Measurements from ENCODE around the gene ENTPD3. TPM values are rescaled to one million over a fixed set of nuclear protein-coding genes. Genes with fewer than 3 reads are reported as not detected.

ENTPD3 gene
- total and polyA plus RNA-seq, 9 donors: 0.46 to 5.6 (median 1.3) TPM

GRCh38 chr3:40381904-40382616 lies 4.9 kb upstream of the ENTPD3 start:
- 47 to 48% (median 48%) methylated on average over 8 of the region's 8 CpGs for WGBS, 3 donors
- intact Hi-C loops (cut with DNase I): no loop called here
- H3K36me3 ChIP-seq: no peaks in the 10 kb centered on the region

GRCh38 chr3:40382617-40382979 lies 4.4 kb upstream of the ENTPD3 start:
- H3K9me3 ChIP-seq: no peaks in the 10 kb centered on the region
- no peak for TF ChIP-seq POLR2A (IDR thresholded peaks at IDR 0.05)
- no peak for TF ChIP-seq CTCF (IDR thresholded peaks at IDR 0.05)
- TF ChIP-seq EP300 (IDR thresholded peaks at IDR 0.05): no peak
- WGBS, 3 donors: 70 to 79% (median 75%) methylated on average over 2 of the region's 2 CpGs
- H3K4me1 ChIP-seq (ENCODE audit: insufficient read depth): peaks cover 2% of the 10 kb centered on the region
- intact Hi-C loops (cut with DNase I): no loop called here
- no peak overlapping the region for H3K4me3 ChIP-seq
- no peaks in the 10 kb centered on the region for H3K36me3 ChIP-seq
- no peak for DNase-seq
- H3K27ac ChIP-seq: no peak overlapping the region
- H3K27me3 ChIP-seq: no peaks in the 10 kb centered on the region

More at GRCh38 chr3:40381904-40382616, 4.9 kb upstream of the ENTPD3 start:
- Histone ChIP-seq H3K9me3 (no peaks in the 10 kb centered on the region), H3K4me1 (ENCODE audit: insufficient read depth) (no peaks in the 10 kb centered on the region), H3K27ac (no peak overlapping the region), H3K27me3 (no peaks in the 10 kb centered on the region), H3K4me3 (no peak overlapping the region)
- no peak for DNase-seq
- TF ChIP-seq CTCF (IDR thresholded peaks at IDR 0.05): no peak
- no peak for TF ChIP-seq EP300 (IDR thresholded peaks at IDR 0.05)
- TF ChIP-seq POLR2A (IDR thresholded peaks at IDR 0.05): no peak

- Histone ChIP-seq H3K4me3 (no peak overlapping the region), H3K36me3 (no peaks in the 10 kb centered on the region), H3K27me3 (no peaks in the 10 kb centered on the region), H3K4me1 (ENCODE audit: insufficient read depth) (peaks cover 2% of the 10 kb centered on the region), H3K9me3 (no peaks in the 10 kb centered on the region), H3K27ac (no peak overlapping the region)
- no peak for TF ChIP-seq EP300 (IDR thresholded peaks at IDR 0.05)
- intact Hi-C loops (cut with DNase I): no loop called here
- 65 to 86% (median 71%) methylated on average over 3 of the region's 3 CpGs for WGBS, 3 donors
- no peak for DNase-seq
These were observed 771 bp upstream of the ENTPD3 start for GRCh38 chr3:40386213-40386612.

- no peak overlapping the region for H3K4me3 ChIP-seq
These were observed 891 bp downstream of the ENTPD3 start for GRCh38 chr3:40387895-40388254.

More at GRCh38 chr3:40387895-40388254, 891 bp downstream of the ENTPD3 start:
- Histone ChIP-seq H3K9me3 (no peaks in the 10 kb centered on the region), H3K36me3 (no peaks in the 10 kb centered on the region), H3K27me3 (no peaks in the 10 kb centered on the region), H3K27ac (no peak overlapping the region), H3K4me1 (ENCODE audit: insufficient read depth) (peaks cover 2% of the 10 kb centered on the region)
- DNase-seq: no peak
- intact Hi-C loops (cut with DNase I): no loop called here
- WGBS, 3 donors: 90 to 96% (median 93%) methylated on average over 10 of the region's 10 CpGs
- TF ChIP-seq EP300 (IDR thresholded peaks at IDR 0.05) (no peak), POLR2A (IDR thresholded peaks at IDR 0.05) (no peak), CTCF (IDR thresholded peaks at IDR 0.05) (no peak)
